HAP-1 (cell line): Measurements from ENCODE around the gene CEP95.
"Not testable (repeated sequence)": the region's sequence is repeated elsewhere in the genome, so short reads cannot be mapped to it uniquely, and the experiment has no call there.

Source experiments
- DNase-seq, 2 experiments: peaks; one replicate each; pipeline ENCODE4 v3.0.0-alpha.2; 2016 to 2020; ENCODE audit warnings: low spot score in 2 of 2
- H3K27me3 ChIP-seq: fragments of 250-450 bp; sonication (Bioruptor Pico); 2 replicates; pipeline ENCODE4 v1.5.1; 2020; ENCODE audit warnings: low read depth, mild to moderate bottlenecking, moderate library complexity
- H3K36me3 ChIP-seq: fragments of 250-450 bp; sonication (Bioruptor Pico); replicated peaks from 2 replicates; pipeline ENCODE4 v1.5.1; 2020; ENCODE audit warnings: mild to moderate bottlenecking
- H3K4me1 ChIP-seq: fragments of 250-450 bp; sonication (Bioruptor Pico); 2 replicates; pipeline ENCODE4 v1.5.1; 2020; ENCODE audit warnings: mild to moderate bottlenecking
- H3K4me3 ChIP-seq: fragments of 250-450 bp; sonication (Bioruptor Pico); 2 replicates; pipeline ENCODE4 v1.5.1; 2020; ENCODE audit warnings: mild to moderate bottlenecking, moderate library complexity
- H3K9me3 ChIP-seq: fragments of 250-450 bp; sonication (Bioruptor Pico); 2 replicates; pipeline ENCODE4 v1.5.1; 2020; ENCODE audit warnings: mild to moderate bottlenecking, moderate library complexity
- in situ Hi-C: fragments of 300-500 bp; cut with MboI; formaldehyde crosslinking; loops from 3 replicates; pipeline ENCODE4 v1.14.3; 2020; ENCODE audit warnings: low sequenced_read_pairs, inconsistent platforms, mixed read lengths

Gene CEP95

GRCh38 chr17:64506576-64507412 lies at the start of gene CEP95:
Gene CEP95 (plus strand): TSS chr17:64506977. CDS start chr17:64507098, 121 bp downstream.
- peak within 1 kb of the TSS; percentile 94 for H3K4me3 ChIP-seq
- H3K36me3 ChIP-seq: peaks cover 69% of the 10 kb centered on the region
- H3K4me1 ChIP-seq: peaks cover 8% of the 10 kb centered on the region
- peak; percentile 94 to 98 for DNase-seq
- H3K27me3 ChIP-seq: no peaks in the 10 kb centered on the region
- H3K9me3 ChIP-seq: no peaks in the 10 kb centered on the region
- in situ Hi-C loops: loop anchor here (25.0 kb wide), 1 partner anchor 694 kb away; no protein-coding TSS in a partner anchor

- Histone ChIP-seq H3K4me1 (no peaks in the 10 kb centered on the region), H3K27me3 (no peaks in the 10 kb centered on the region), H3K36me3 (no peaks in the 10 kb centered on the region), H3K4me3 (no peak overlapping the region), H3K9me3 (no peaks in the 10 kb centered on the region)
- DNase-seq: no peak
- in situ Hi-C loops: no loop called here
These were observed 49.6 kb upstream of the CEP95 start for GRCh38 chr17:64457156-64457555.

DNA sequence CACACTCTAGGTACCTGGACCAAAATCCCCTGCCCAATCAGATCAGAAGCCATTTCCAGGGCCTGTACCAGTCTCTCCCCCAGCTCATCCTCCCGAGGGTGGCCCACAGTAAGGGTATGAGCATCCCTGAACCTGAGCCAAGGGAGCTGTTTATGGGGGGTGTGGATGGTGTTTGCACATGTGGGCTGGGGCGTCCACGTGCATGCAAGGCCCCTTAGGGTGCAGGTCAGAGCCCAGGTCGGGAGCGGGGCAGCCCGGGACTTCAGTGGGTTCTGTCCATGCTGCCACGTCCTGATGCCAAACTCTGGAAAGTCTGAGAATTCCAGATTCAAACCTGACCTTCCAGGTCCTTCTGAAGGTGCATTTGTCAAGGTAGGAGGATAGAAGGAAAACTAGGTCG lies 48.0 kb upstream of the CEP95 start:
- no peaks in the 10 kb centered on the region for H3K4me1 ChIP-seq
- in situ Hi-C loops: no loop called here
- no peaks in the 10 kb centered on the region for H3K36me3 ChIP-seq

DNA sequence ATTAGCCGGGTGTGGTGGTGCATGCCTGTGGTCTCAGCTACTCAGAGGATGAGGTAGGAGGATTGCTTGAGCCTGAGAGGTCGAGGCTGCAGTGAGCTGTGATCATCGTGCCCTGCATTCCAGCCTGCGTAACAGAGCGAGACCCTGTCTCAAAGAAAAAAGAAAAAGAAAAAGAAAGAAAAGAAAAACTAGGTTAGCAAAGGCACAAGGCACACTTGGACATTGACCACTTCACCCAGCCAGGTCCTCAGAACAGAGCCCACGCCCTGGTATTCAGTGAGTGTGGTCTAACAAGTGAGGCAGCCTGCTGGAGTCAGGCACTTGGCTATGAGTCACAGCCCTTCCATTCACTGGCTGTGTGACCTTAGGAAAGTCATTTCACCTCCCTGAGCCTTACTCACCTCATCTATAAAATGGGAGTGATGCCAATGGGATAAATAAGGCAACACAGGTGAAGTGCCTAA lies 47.5 kb upstream of the CEP95 start:
- H3K4me3 ChIP-seq: no peak overlapping the region
- no peaks in the 10 kb centered on the region for H3K9me3 ChIP-seq
- DNase-seq: no peak
- no peaks in the 10 kb centered on the region for H3K27me3 ChIP-seq
- in situ Hi-C loops: no loop called here
- no peaks in the 10 kb centered on the region for H3K4me1 ChIP-seq
- H3K36me3 ChIP-seq: no peaks in the 10 kb centered on the region

More for the DNA sequence above, 48.0 kb upstream of the CEP95 start:
- no peak overlapping the region for H3K4me3 ChIP-seq
- no peaks in the 10 kb centered on the region for H3K9me3 ChIP-seq
- no peaks in the 10 kb centered on the region for H3K27me3 ChIP-seq
- DNase-seq: no peak

DNA sequence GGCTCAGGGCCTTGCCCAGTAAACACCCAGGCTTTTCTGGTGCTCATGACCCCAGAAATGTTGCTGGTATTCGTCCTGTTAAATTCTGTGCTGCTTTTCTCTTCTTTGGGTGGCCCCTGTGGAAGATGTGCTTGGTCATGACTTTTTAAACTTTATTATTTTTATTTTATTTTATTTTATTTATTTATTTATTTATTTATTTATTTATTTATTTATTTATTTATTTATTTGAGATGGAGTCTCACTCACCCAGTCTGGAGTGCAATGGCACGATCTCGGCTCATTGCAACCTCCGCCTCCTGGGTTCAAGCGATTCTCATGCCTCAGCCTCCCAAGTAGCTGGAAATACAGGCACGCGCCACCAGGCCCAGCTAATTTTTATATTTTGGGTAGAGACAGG lies 47.0 kb upstream of the CEP95 start:
- H3K4me1 ChIP-seq, H3K27me3 ChIP-seq, DNase-seq, in situ Hi-C loops, H3K4me3 ChIP-seq, H3K9me3 ChIP-seq, H3K36me3 ChIP-seq: not testable (repeated sequence)

DNA sequence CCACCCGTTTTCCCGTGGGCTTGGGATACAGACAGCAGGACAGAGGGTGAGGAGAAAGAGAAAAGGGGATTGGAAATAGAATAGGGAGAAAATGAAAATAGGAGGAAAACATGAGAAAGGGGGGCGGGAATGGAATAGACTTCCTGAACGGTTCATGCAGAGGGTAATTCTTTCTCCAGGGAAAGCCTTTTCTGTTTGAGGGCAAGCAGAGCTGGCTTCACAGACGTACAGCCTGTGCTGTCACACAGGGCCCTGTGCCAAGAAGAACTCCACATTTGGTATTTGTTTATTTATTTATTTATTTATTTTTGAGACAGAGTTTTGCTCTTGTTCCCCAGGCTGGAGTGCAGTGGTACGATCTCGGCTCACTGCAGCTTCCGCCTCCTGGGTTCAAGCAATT lies 45.8 kb upstream of the CEP95 start:
- Histone ChIP-seq H3K36me3 (no peaks in the 10 kb centered on the region), H3K4me1 (no peaks in the 10 kb centered on the region), H3K27me3 (no peaks in the 10 kb centered on the region), H3K4me3 (no peak overlapping the region), H3K9me3 (no peaks in the 10 kb centered on the region)
- in situ Hi-C loops: no loop called here
- no peak for DNase-seq

GRCh38 chr17:64461788-64462187 lies 45.0 kb upstream of the CEP95 start:
- Histone ChIP-seq H3K4me1 (no peaks in the 10 kb centered on the region), H3K4me3 (no peak overlapping the region), H3K27me3 (no peaks in the 10 kb centered on the region), H3K9me3 (no peaks in the 10 kb centered on the region), H3K36me3 (no peaks in the 10 kb centered on the region)
- no peak for DNase-seq
- in situ Hi-C loops: no loop called here

GRCh38 chr17:64466019-64466735 lies 40.6 kb upstream of the CEP95 start:
- no peak for DNase-seq
- Histone ChIP-seq H3K4me3 (no peak overlapping the region), H3K4me1 (no peaks in the 10 kb centered on the region), H3K27me3 (no peaks in the 10 kb centered on the region), H3K36me3 (no peaks in the 10 kb centered on the region), H3K9me3 (no peaks in the 10 kb centered on the region)
- in situ Hi-C loops: no loop called here

- H3K4me3 ChIP-seq, DNase-seq, H3K36me3 ChIP-seq, in situ Hi-C loops, H3K27me3 ChIP-seq, H3K4me1 ChIP-seq, H3K9me3 ChIP-seq: not testable (repeated sequence)
These were observed 39.9 kb upstream of the CEP95 start for GRCh38 chr17:64466834-64467233.

GRCh38 chr17:64470625-64471024 lies 36.2 kb upstream of the CEP95 start:
- DNase-seq: no peak
- Histone ChIP-seq H3K4me3 (no peak overlapping the region), H3K9me3 (no peaks in the 10 kb centered on the region), H3K4me1 (no peaks in the 10 kb centered on the region), H3K27me3 (no peaks in the 10 kb centered on the region), H3K36me3 (no peaks in the 10 kb centered on the region)
- in situ Hi-C loops: no loop called here

GRCh38 chr17:64471440-64471839 lies 35.3 kb upstream of the CEP95 start:
- Histone ChIP-seq H3K4me3 (no peak overlapping the region), H3K27me3 (no peaks in the 10 kb centered on the region), H3K36me3 (no peaks in the 10 kb centered on the region), H3K9me3 (no peaks in the 10 kb centered on the region), H3K4me1 (no peaks in the 10 kb centered on the region)
- DNase-seq: no peak
- in situ Hi-C loops: no loop called here

GRCh38 chr17:64472564-64472963 lies 34.2 kb upstream of the CEP95 start:
- Histone ChIP-seq H3K27me3 (no peaks in the 10 kb centered on the region), H3K4me3 (no peak overlapping the region), H3K36me3 (no peaks in the 10 kb centered on the region), H3K4me1 (no peaks in the 10 kb centered on the region), H3K9me3 (no peaks in the 10 kb centered on the region)
- no peak for DNase-seq
- in situ Hi-C loops: no loop called here

- no peak for DNase-seq
- Histone ChIP-seq H3K4me3 (no peak overlapping the region), H3K36me3 (peaks cover 24% of the 10 kb centered on the region), H3K9me3 (no peaks in the 10 kb centered on the region), H3K27me3 (no peaks in the 10 kb centered on the region), H3K4me1 (no peaks in the 10 kb centered on the region)
- in situ Hi-C loops: no loop called here
These were observed 28.9 kb upstream of the CEP95 start for GRCh38 chr17:64477849-64478248.

DNA sequence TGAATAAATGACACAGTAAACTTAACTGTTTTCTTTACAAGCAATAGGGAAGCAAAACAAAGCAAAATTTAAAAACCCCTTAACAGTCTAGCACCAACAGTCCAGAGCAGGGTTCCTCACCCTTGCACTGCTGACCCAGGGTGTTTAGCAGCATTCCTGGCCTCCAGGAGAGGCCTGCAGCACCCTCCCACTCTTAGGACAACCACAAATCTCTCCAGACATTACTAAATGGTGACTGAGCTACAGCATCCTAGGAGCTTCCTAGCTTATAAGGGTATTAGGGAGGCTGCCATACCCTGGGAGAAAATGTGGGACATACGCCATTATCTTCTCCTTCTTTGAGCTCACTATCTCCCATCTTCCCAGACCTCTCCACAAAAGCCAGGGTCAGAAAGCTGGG lies 25.8 kb upstream of the CEP95 start:
- Histone ChIP-seq H3K4me3 (no peak overlapping the region), H3K4me1 (no peaks in the 10 kb centered on the region), H3K27me3 (no peaks in the 10 kb centered on the region), H3K36me3 (peaks cover 50% of the 10 kb centered on the region), H3K9me3 (no peaks in the 10 kb centered on the region)
- in situ Hi-C loops: no loop called here
- DNase-seq: no peak
